Measurements from ENCODE around the gene CNTN4.

- TF ChIP-seq EZH2 (IDR thresholded peaks at IDR 0.05; ENCODE audit: borderline replicate concordance, low read depth, low read length, poor library complexity, severe bottlenecking) = no peak
- TF ChIP-seq, protein P1, sequence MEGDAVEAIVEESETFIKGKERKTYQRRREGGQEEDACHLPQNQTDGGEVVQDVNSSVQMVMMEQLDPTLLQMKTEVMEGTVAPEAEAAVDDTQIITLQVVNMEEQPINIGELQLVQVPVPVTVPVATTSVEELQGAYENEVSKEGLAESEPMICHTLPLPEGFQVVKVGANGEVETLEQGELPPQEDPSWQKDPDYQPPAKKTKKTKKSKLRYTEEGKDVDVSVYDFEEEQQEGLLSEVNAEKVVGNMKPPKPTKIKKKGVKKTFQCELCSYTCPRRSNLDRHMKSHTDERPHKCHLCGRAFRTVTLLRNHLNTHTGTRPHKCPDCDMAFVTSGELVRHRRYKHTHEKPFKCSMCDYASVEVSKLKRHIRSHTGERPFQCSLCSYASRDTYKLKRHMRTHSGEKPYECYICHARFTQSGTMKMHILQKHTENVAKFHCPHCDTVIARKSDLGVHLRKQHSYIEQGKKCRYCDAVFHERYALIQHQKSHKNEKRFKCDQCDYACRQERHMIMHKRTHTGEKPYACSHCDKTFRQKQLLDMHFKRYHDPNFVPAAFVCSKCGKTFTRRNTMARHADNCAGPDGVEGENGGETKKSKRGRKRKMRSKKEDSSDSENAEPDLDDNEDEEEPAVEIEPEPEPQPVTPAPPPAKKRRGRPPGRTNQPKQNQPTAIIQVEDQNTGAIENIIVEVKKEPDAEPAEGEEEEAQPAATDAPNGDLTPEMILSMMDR (conservative IDR thresholded peaks at IDR 0.05; ENCODE audit: low read depth, low read length) = no peak
Observed at GRCh38 chr3:2876362-2876761, 777.7 kb downstream of the CNTN4 start.

Data from A673 (cell line).